Measurements from ENCODE around the gene ARHGEF37. TPM values are rescaled to one million over a fixed set of nuclear protein-coding genes. Genes with fewer than 3 reads are reported as not detected.

Gene ARHGEF37
- total RNA-seq, 4 donors from 2014 or later = 1.5 to 7.5 (median 4.9) TPM

- no peak for TF ChIP-seq CTCF (IDR thresholded peaks at IDR 0.05; ENCODE audit: low read depth)
Observed at GRCh38 chr5:149597618-149598017, 16.3 kb downstream of the ARHGEF37 start.

GRCh38 chr5:149598966-149599365, 17.7 kb downstream of the ARHGEF37 start:
- no peak for TF ChIP-seq CTCF (IDR thresholded peaks at IDR 0.05; ENCODE audit: low read depth)

GRCh38 chr5:149599375-149599774, 18.1 kb downstream of the ARHGEF37 start:
- TF ChIP-seq CTCF (IDR thresholded peaks at IDR 0.05; ENCODE audit: low read depth) = no peak

- TF ChIP-seq CTCF (IDR thresholded peaks at IDR 0.05; ENCODE audit: low read depth) = no peak
Observed at GRCh38 chr5:149600932-149601331, 19.6 kb downstream of the ARHGEF37 start.

GRCh38 chr5:149603210-149603609, 21.9 kb downstream of the ARHGEF37 start:
- TF ChIP-seq CTCF (IDR thresholded peaks at IDR 0.05; ENCODE audit: low read depth) = no peak

- no peak for TF ChIP-seq CTCF (IDR thresholded peaks at IDR 0.05; ENCODE audit: low read depth)
Observed at GRCh38 chr5:149603920-149604319, 22.6 kb downstream of the ARHGEF37 start.

- TF ChIP-seq CTCF (IDR thresholded peaks at IDR 0.05; ENCODE audit: low read depth) = no peak
Observed at GRCh38 chr5:149604321-149604720, 23.0 kb downstream of the ARHGEF37 start.
